Sigmoid colon (tissue), 7 donors: ENCODE measurements around the gene KIAA1549. TPM values are rescaled to one million over a fixed set of nuclear protein-coding genes. Genes with fewer than 3 reads are reported as not detected.

Source experiments
- DNase-seq: peaks from one replicate; pipeline ENCODE4 v3.0.0-alpha.2; 2019
- H3K27ac ChIP-seq, 4 donors: fragments of 200-600 bp; sonication (generic); one replicate each; pipeline ENCODE4 v1.5.1; 2016 to 2019; ENCODE audit warnings: mild to moderate bottlenecking in 1 of 4
- H3K27me3 ChIP-seq, 3 donors: fragments of 200-600 bp; sonication (generic); one replicate each; pipeline ENCODE4 v1.5.1; 2019; ENCODE audit warnings: mild to moderate bottlenecking in 1 of 3
- H3K36me3 ChIP-seq, 4 donors: fragments of 200-600 bp; sonication (generic); one replicate each; pipeline ENCODE4 v1.5.1; 2016 to 2019
- H3K4me1 ChIP-seq, 4 donors: fragments of 200-600 bp; sonication (generic); one replicate each; pipeline ENCODE4 v1.5.1; 2017 to 2019
- H3K4me3 ChIP-seq, 4 donors: fragments of 200-600 bp; sonication (generic); one replicate each; pipeline ENCODE4 v1.5.1; 2017 to 2019; ENCODE audit warnings: mild to moderate bottlenecking in 2 of 4, moderate library complexity in 1 of 4
- H3K9me3 ChIP-seq, 4 donors: fragments of 200-600 bp in 3 of 4; sonication (generic) in 3 of 4; one replicate each; pipeline versions ENCODE4 v1.5.1 to v1.6.1; 2013 to 2019
- EP300 ChIP-seq, 4 donors: sonication (generic); formaldehyde crosslinking; IDR thresholded peaks; one replicate each; pipeline ENCODE4 v1.6.1; 2017; ENCODE audit warnings: antibody characterized with exemption in 4 of 4
- POLR2A ChIP-seq, 2 donors: fragments of 450-650 bp; IDR thresholded peaks; one replicate each; pipeline ENCODE4 v1.6.1; 2016; ENCODE audit warnings: antibody characterized with exemption in 2 of 2, mild to moderate bottlenecking in 2 of 2, moderate library complexity in 2 of 2
- POLR2AphosphoS5 ChIP-seq, 4 donors: sonication (generic); formaldehyde crosslinking; IDR thresholded peaks; one replicate each; pipeline ENCODE4 v1.6.1; 2017; ENCODE audit warnings: antibody characterized with exemption in 4 of 4
- WGBS, 2 donors: extraction: QIAGEN DNeasy Blood & Tissue Kit; methylation state at CpG; one replicate each; pipeline ENCODE4 v1.1.7; 2013; 5-methylcytosine and 5-hydroxymethylcytosine counted together
- intact Hi-C: fragments of 100-400 bp; cut with DNase I; formaldehyde crosslinking; loops from one replicate; pipeline ENCODE4 v1.15.1; 2023
- polyA plus RNA-seq, 3 donors: library from polyadenylated mRNA; stranded (reverse); fragments of 200-250 nt; gene quantifications; one replicate each; pipeline ENCODE4 v1.2.3, GENCODE V29; 2013
- total RNA-seq, 4 donors: library from RNA; depleted of rRNA; stranded (reverse); fragments of >200 nt; gene quantifications; one replicate each; pipeline ENCODE4 v1.1.0, GENCODE V29; 2016
- TF ChIP-seq, protein P1 (sequence below), 4 experiments: fragments of 450-650 bp in 3 of 4; fragments of 200-600 bp in 1 of 4; IDR thresholded peaks; one replicate each; pipeline ENCODE4 v1.5.1; 2016 to 2019; ENCODE audit warnings: antibody characterized with exemption in 4 of 4, mild to moderate bottlenecking in 3 of 4, moderate library complexity in 2 of 4
- donor health status: healthy with polysubstance abuse.
- donor health status: Bipolar disorder and iron deficiency.
- donor health status: healthy.

The KIAA1549 gene
- total and polyA plus RNA-seq, 7 donors: under 0.01 to 3.0 (median 1.1) TPM

GRCh38 chr7:138849701-138850100, 131.5 kb downstream of the KIAA1549 start:
- Histone ChIP-seq H3K4me3 (no peak overlapping the region), H3K4me1 (no peaks in the 10 kb centered on the region), H3K9me3 (no peaks in the 10 kb centered on the region), H3K27me3 (no peaks in the 10 kb centered on the region), H3K27ac (no peak overlapping the region), H3K36me3 (peaks cover 0 to 20% (median 2%) of the 10 kb centered on the region in 4 donors)
- no peak for DNase-seq
- intact Hi-C loops: no loop called here
- 97% methylated on average over 5 of the region's 5 CpGs for whole genome bisulfite sequencing, 2 donors
- TF ChIP-seq, protein P1, sequence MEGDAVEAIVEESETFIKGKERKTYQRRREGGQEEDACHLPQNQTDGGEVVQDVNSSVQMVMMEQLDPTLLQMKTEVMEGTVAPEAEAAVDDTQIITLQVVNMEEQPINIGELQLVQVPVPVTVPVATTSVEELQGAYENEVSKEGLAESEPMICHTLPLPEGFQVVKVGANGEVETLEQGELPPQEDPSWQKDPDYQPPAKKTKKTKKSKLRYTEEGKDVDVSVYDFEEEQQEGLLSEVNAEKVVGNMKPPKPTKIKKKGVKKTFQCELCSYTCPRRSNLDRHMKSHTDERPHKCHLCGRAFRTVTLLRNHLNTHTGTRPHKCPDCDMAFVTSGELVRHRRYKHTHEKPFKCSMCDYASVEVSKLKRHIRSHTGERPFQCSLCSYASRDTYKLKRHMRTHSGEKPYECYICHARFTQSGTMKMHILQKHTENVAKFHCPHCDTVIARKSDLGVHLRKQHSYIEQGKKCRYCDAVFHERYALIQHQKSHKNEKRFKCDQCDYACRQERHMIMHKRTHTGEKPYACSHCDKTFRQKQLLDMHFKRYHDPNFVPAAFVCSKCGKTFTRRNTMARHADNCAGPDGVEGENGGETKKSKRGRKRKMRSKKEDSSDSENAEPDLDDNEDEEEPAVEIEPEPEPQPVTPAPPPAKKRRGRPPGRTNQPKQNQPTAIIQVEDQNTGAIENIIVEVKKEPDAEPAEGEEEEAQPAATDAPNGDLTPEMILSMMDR (IDR thresholded peaks at IDR 0.05): no peak
- TF ChIP-seq EP300 (IDR thresholded peaks at IDR 0.05): no peak
- TF ChIP-seq POLR2AphosphoS5 (IDR thresholded peaks at IDR 0.05): no peak
- TF ChIP-seq POLR2A (IDR thresholded peaks at IDR 0.05): no peak

- Histone ChIP-seq H3K4me3 (no peak overlapping the region), H3K27ac (no peak overlapping the region), H3K9me3 (no peaks in the 10 kb centered on the region), H3K36me3 (peaks cover 0 to 20% (median 2%) of the 10 kb centered on the region in 4 donors), H3K27me3 (no peaks in the 10 kb centered on the region), H3K4me1 (no peaks in the 10 kb centered on the region)
- TF ChIP-seq POLR2AphosphoS5 (IDR thresholded peaks at IDR 0.05) (no peak), EP300 (IDR thresholded peaks at IDR 0.05) (no peak), POLR2A (IDR thresholded peaks at IDR 0.05) (no peak)
- TF ChIP-seq, protein P1 (IDR thresholded peaks at IDR 0.05): no peak
- DNase-seq: no peak
- WGBS, 2 donors: 80 to 90% methylated on average over 3 of the region's 3 CpGs
- intact Hi-C loops: no loop called here
Measured at GRCh38 chr7:138848056-138848980, 132.9 kb downstream of the KIAA1549 start.

GRCh38 chr7:138845711-138846110, 135.5 kb downstream of the KIAA1549 start:
- DNase-seq: no peak
- Histone ChIP-seq H3K27me3 (no peaks in the 10 kb centered on the region), H3K4me1 (no peaks in the 10 kb centered on the region), H3K9me3 (no peaks in the 10 kb centered on the region), H3K27ac (no peak overlapping the region), H3K4me3 (no peak overlapping the region), H3K36me3 (peaks cover 0 to 14% (median 2%) of the 10 kb centered on the region in 4 donors)
- WGBS, 2 donors: 45 to 62% methylated on average over 2 of the region's 2 CpGs
- intact Hi-C loops: no loop called here
- TF ChIP-seq EP300 (IDR thresholded peaks at IDR 0.05): no peak
- TF ChIP-seq, protein P1 (IDR thresholded peaks at IDR 0.05): no peak
- TF ChIP-seq POLR2AphosphoS5 (IDR thresholded peaks at IDR 0.05): no peak
- TF ChIP-seq POLR2A (IDR thresholded peaks at IDR 0.05): no peak

DNA sequence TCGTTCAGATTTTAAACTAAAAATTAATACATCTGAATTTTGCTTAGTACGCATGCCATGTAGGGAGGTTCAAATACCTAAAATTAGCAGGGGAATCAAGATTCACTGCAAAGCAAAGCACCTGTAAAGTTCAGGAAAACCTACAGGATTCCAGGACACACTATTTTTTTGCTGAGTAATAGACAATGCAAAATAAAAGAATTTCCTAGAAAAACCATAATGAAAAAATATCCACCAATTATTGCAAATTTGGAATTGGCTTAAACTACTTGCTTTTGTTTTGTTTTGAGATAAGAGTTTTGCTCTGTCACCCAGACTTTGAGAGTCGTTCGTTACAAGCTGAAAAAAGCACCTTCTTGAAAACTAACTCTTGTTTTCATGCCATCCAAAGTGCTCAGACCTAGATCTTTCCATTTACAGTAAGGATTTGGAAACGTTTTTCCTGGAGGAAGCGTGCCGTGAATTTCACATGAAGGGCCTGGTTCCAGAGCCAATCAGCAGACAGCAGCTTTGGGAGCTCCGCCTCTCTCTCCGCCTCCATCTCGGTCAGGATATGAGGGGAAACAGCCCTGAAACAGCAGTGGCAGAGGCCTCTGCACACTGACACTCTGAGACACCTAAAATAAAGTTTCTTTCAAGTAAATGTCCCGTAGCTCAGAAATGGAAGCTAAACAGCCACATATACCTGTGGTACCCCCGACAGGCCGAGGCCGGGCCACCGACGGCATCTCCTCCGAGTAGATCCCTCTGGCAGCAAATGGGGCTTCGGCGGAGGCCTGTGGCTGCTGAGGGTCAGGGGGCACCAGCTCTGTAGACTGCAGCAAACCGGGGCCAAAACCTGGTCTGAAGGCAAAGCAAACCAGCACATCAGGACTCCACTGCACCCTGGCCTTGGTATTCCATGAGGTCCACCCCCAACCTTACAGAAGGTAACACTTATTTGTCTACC, 137.3 kb downstream of the KIAA1549 start:
- Histone ChIP-seq H3K9me3 (no peaks in the 10 kb centered on the region), H3K4me1 (no peaks in the 10 kb centered on the region), H3K36me3 (no peaks in the 10 kb centered on the region), H3K27me3 (no peaks in the 10 kb centered on the region), H3K27ac (no peak overlapping the region), H3K4me3 (no peak overlapping the region)
- intact Hi-C loops: no loop called here
- WGBS, 2 donors: 93% methylated on average over 20 of the region's 20 CpGs
- TF ChIP-seq POLR2A (IDR thresholded peaks at IDR 0.05) (no peak), EP300 (IDR thresholded peaks at IDR 0.05) (no peak), POLR2AphosphoS5 (IDR thresholded peaks at IDR 0.05) (no peak)
- TF ChIP-seq, protein P1 (IDR thresholded peaks at IDR 0.05): no peak
- no peak for DNase-seq
